WTC11 (cell line): ENCODE data around the gene KNDC1. TPM values are rescaled to one million over a fixed set of nuclear protein-coding genes. Genes with fewer than 3 reads are reported as not detected.

Source experiments
- ATAC-seq: fragments of 200-7000 bp; cut with Tn5 transposase; 2 replicates; pipeline ENCODE4 v1.10.0; 2021; ENCODE audit warnings: mild to moderate bottlenecking, moderate library complexity
- CTCF ChIA-PET: fragments of 300-600 bp; sonication (Branson Sonifier 250); formaldehyde crosslinking; loops from one replicate; lab custom pipeline; 2021; ENCODE audit warnings: antibody characterized with exemption; lab: Charles Lee
- POLR2A ChIA-PET: fragments of 350-600 bp; sonication (Branson Sonifier 250); formaldehyde crosslinking; loops from one replicate; lab custom pipeline; 2021; ENCODE audit warnings: antibody characterized with exemption; lab: Charles Lee
- DNase-seq: peaks from one replicate; pipeline ENCODE4 v3.0.0; 2021; ENCODE audit warnings: low spot score
- H3K27ac Mint-ChIP-seq: 2 replicates; pipeline ENCODE4 v1.8.0; 2021; ENCODE audit warnings: mixed read lengths
- H3K27me3 Mint-ChIP-seq: 2 replicates; pipeline ENCODE4 v1.8.0; 2021; ENCODE audit warnings: low read depth, mild to moderate bottlenecking, moderate library complexity, mixed read lengths
- H3K36me3 Mint-ChIP-seq: 2 replicates; pipeline ENCODE4 v1.8.0; 2021; ENCODE audit warnings: mixed read lengths
- H3K4me1 Mint-ChIP-seq: 2 replicates; pipeline ENCODE4 v1.8.0; 2022; ENCODE audit warnings: mixed read lengths
- H3K4me3 Mint-ChIP-seq: 2 replicates; pipeline ENCODE4 v1.8.0; 2021; ENCODE audit warnings: mild to moderate bottlenecking, moderate library complexity, mixed read lengths
- H3K9me3 Mint-ChIP-seq: 2 replicates; pipeline ENCODE4 v1.8.0; 2021; ENCODE audit warnings: mixed read lengths
- ESRRA ChIP-seq: sonication (generic); formaldehyde crosslinking; IDR thresholded peaks from 2 replicates; pipeline ENCODE4 v1.8.1; 2022; ENCODE audit warnings: mild to moderate bottlenecking, missing genetic modification reagents, borderline replicate concordance
- FOXJ3 ChIP-seq: sonication (generic); formaldehyde crosslinking; IDR thresholded peaks from 2 replicates; pipeline ENCODE4 v1.9.0; 2021; ENCODE audit warnings: missing genetic modification reagents, mild to moderate bottlenecking, borderline replicate concordance
- FOXP1 ChIP-seq: sonication (generic); formaldehyde crosslinking; IDR thresholded peaks from 2 replicates; pipeline ENCODE4 v1.8.0; 2022; ENCODE audit warnings: missing genetic modification reagents, mild to moderate bottlenecking, moderate library complexity, borderline replicate concordance
- HMGA2 ChIP-seq: fragments of 250-450 bp; sonication (Bioruptor Pico); IDR thresholded peaks from 2 replicates; pipeline ENCODE4 v1.4.0; 2021; ENCODE audit warnings: mild to moderate bottlenecking, moderate library complexity
- MXD4 ChIP-seq: fragments of 250-450 bp; sonication (Bioruptor Pico); IDR thresholded peaks from 2 replicates; pipeline ENCODE4 v1.8.0; 2021; ENCODE audit warnings: mild to moderate bottlenecking, moderate library complexity, borderline replicate concordance
- NR2C2 ChIP-seq: sonication (generic); formaldehyde crosslinking; IDR thresholded peaks from 2 replicates; pipeline ENCODE4 v1.8.0; 2022; ENCODE audit warnings: mild to moderate bottlenecking, missing genetic modification reagents
- OVOL2 ChIP-seq: fragments of 250-450 bp; sonication (Bioruptor Pico); IDR thresholded peaks from 2 replicates; pipeline ENCODE4 v1.9.0; 2021; ENCODE audit warnings: mild to moderate bottlenecking, borderline replicate concordance
- RELA ChIP-seq: sonication (generic); formaldehyde crosslinking; IDR thresholded peaks from 2 replicates; pipeline ENCODE4 v1.8.1; 2022; ENCODE audit warnings: missing genetic modification reagents, mild to moderate bottlenecking, borderline replicate concordance
- ZNF121 ChIP-seq: sonication (generic); formaldehyde crosslinking; IDR thresholded peaks from 2 replicates; pipeline ENCODE4 v1.8.0; 2023; ENCODE audit warnings: missing genetic modification reagents
- ZNF138 ChIP-seq: sonication (generic); formaldehyde crosslinking; conservative IDR thresholded peaks from 2 replicates; pipeline ENCODE4 v1.8.1; 2022; ENCODE audit warnings: mild to moderate bottlenecking, moderate library complexity, missing genetic modification reagents
- ZNF232 ChIP-seq: sonication (generic); formaldehyde crosslinking; IDR thresholded peaks from 2 replicates; pipeline ENCODE4 v1.8.0; 2022; ENCODE audit warnings: mild to moderate bottlenecking, missing genetic modification reagents
- ZNF396 ChIP-seq: fragments of 250-450 bp; sonication (Bioruptor Pico); IDR thresholded peaks from 2 replicates; pipeline ENCODE4 v1.8.0; 2021; ENCODE audit warnings: mild to moderate bottlenecking, moderate library complexity, borderline replicate concordance
- ZNF671 ChIP-seq: fragments of 250-450 bp; sonication (Bioruptor Pico); IDR thresholded peaks from 2 replicates; pipeline ENCODE4 v1.8.0; 2021; ENCODE audit warnings: mild to moderate bottlenecking
- total RNA-seq: library from RNA; stranded (reverse); gene quantifications from 3 replicates; pipeline ENCODE4 v1.2.3, GENCODE V29; 2021
- TF ChIP-seq, protein P1 (sequence below): sonication (generic); formaldehyde crosslinking; conservative IDR thresholded peaks from 2 replicates; pipeline ENCODE4 v1.8.1; 2023; ENCODE audit warnings: mild to moderate bottlenecking, low read depth, missing genetic modification reagents, moderate library complexity
- TF ChIP-seq, protein P2 (sequence below): sonication (generic); formaldehyde crosslinking; IDR thresholded peaks from 2 replicates; pipeline ENCODE4 v1.8.1; 2023; ENCODE audit warnings: mild to moderate bottlenecking, moderate library complexity, missing genetic modification reagents
- TF ChIP-seq, protein P3 (sequence below): sonication (generic); formaldehyde crosslinking; IDR thresholded peaks from 2 replicates; pipeline ENCODE4 v1.8.0; 2022; ENCODE audit warnings: mild to moderate bottlenecking, missing genetic modification reagents
- TF ChIP-seq, protein P4 (sequence below): sonication (generic); formaldehyde crosslinking; IDR thresholded peaks from 2 replicates; pipeline ENCODE4 v1.8.0; 2023; ENCODE audit warnings: missing genetic modification reagents
- TF ChIP-seq, protein P5 (sequence below): fragments of 200-600 bp; IDR thresholded peaks from 2 replicates; pipeline ENCODE4 v1.8.0; 2022; ENCODE audit warnings: antibody characterized with exemption

KNDC1 gene
- total RNA-seq, 1 experiment from 2014 or later: 26.6 TPM

DNA sequence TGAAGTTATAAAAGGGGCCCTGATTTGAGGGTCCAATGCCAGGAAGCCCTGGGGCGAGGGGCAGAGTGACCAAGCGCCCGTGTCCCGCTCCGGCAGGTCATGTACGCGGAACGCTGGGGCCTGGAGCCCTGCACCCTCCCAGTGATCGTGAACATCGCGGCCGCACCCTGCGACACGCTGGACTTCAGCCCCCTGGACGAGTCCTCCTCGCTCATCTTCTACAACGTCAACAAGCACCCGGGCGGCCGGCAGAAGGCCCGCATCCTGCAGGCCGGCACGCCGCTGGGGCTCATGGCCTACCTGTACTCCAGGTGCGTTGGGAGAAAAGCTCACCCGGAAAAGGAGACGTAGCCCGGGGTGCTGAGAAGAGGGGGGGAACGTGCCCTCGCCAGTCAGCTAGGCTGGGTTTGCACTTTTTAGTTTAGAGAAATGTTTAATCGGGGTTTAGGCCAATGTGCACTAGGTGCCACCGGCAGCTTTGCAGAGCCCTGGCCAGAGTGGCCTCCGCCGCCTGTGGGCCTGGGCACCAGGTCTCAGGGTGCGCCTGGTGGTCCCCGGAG, 47.1 kb downstream of the KNDC1 start:
- H3K9me3 Mint-ChIP-seq: no peaks in the 10 kb centered on the region
- TF ChIP-seq MXD4 (CRISPR knock-in tag) (no peak), RELA (no peak), FOXP1 (CRISPR knock-in tag) (no peak), ZNF232 (CRISPR knock-in tag) (no peak), ZNF671 (CRISPR knock-in tag) (no peak), ZNF138 (CRISPR knock-in tag) (no peak), FOXJ3 (CRISPR knock-in tag) (no peak), ESRRA (CRISPR knock-in tag) (no peak), OVOL2 (CRISPR knock-in tag) (no peak), ZNF121 (CRISPR knock-in tag) (no peak), HMGA2 (CRISPR knock-in tag) (no peak), NR2C2 (no peak)
- TF ChIP-seq, protein P1, sequence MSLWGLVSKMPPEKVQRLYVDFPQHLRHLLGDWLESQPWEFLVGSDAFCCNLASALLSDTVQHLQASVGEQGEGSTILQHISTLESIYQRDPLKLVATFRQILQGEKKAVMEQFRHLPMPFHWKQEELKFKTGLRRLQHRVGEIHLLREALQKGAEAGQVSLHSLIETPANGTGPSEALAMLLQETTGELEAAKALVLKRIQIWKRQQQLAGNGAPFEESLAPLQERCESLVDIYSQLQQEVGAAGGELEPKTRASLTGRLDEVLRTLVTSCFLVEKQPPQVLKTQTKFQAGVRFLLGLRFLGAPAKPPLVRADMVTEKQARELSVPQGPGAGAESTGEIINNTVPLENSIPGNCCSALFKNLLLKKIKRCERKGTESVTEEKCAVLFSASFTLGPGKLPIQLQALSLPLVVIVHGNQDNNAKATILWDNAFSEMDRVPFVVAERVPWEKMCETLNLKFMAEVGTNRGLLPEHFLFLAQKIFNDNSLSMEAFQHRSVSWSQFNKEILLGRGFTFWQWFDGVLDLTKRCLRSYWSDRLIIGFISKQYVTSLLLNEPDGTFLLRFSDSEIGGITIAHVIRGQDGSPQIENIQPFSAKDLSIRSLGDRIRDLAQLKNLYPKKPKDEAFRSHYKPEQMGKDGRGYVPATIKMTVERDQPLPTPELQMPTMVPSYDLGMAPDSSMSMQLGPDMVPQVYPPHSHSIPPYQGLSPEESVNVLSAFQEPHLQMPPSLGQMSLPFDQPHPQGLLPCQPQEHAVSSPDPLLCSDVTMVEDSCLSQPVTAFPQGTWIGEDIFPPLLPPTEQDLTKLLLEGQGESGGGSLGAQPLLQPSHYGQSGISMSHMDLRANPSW: no peak
- TF ChIP-seq, protein P2, sequence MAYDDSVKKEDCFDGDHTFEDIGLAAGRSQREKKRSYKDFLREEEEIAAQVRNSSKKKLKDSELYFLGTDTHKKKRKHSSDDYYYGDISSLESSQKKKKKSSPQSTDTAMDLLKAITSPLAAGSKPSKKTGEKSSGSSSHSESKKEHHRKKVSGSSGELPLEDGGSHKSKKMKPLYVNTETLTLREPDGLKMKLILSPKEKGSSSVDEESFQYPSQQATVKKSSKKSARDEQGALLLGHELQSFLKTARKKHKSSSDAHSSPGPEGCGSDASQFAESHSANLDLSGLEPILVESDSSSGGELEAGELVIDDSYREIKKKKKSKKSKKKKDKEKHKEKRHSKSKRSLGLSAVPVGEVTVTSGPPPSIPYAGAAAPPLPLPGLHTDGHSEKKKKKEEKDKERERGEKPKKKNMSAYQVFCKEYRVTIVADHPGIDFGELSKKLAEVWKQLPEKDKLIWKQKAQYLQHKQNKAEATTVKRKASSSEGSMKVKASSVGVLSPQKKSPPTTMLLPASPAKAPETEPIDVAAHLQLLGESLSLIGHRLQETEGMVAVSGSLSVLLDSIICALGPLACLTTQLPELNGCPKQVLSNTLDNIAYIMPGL (CRISPR knock-in tag): no peak
- TF ChIP-seq, protein P3, sequence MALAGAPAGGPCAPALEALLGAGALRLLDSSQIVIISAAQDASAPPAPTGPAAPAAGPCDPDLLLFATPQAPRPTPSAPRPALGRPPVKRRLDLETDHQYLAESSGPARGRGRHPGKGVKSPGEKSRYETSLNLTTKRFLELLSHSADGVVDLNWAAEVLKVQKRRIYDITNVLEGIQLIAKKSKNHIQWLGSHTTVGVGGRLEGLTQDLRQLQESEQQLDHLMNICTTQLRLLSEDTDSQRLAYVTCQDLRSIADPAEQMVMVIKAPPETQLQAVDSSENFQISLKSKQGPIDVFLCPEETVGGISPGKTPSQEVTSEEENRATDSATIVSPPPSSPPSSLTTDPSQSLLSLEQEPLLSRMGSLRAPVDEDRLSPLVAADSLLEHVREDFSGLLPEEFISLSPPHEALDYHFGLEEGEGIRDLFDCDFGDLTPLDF (CRISPR knock-in tag): no peak
- TF ChIP-seq, protein P4, sequence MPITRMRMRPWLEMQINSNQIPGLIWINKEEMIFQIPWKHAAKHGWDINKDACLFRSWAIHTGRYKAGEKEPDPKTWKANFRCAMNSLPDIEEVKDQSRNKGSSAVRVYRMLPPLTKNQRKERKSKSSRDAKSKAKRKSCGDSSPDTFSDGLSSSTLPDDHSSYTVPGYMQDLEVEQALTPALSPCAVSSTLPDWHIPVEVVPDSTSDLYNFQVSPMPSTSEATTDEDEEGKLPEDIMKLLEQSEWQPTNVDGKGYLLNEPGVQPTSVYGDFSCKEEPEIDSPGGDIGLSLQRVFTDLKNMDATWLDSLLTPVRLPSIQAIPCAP (CRISPR knock-in tag): no peak
- TF ChIP-seq, protein P5, sequence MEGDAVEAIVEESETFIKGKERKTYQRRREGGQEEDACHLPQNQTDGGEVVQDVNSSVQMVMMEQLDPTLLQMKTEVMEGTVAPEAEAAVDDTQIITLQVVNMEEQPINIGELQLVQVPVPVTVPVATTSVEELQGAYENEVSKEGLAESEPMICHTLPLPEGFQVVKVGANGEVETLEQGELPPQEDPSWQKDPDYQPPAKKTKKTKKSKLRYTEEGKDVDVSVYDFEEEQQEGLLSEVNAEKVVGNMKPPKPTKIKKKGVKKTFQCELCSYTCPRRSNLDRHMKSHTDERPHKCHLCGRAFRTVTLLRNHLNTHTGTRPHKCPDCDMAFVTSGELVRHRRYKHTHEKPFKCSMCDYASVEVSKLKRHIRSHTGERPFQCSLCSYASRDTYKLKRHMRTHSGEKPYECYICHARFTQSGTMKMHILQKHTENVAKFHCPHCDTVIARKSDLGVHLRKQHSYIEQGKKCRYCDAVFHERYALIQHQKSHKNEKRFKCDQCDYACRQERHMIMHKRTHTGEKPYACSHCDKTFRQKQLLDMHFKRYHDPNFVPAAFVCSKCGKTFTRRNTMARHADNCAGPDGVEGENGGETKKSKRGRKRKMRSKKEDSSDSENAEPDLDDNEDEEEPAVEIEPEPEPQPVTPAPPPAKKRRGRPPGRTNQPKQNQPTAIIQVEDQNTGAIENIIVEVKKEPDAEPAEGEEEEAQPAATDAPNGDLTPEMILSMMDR: no peak
- H3K27ac Mint-ChIP-seq: peak overlapping the region; percentile 19; the same call in 1 of the 2 replicates
- no peak overlapping the region for H3K4me3 Mint-ChIP-seq
- POLR2A ChIA-PET: no interaction called here
- DNase-seq (no peak), ATAC-seq (no peak)
- peaks cover 3% of the 10 kb centered on the region for H3K36me3 Mint-ChIP-seq
- H3K27me3 Mint-ChIP-seq: no peaks in the 10 kb centered on the region
- H3K4me1 Mint-ChIP-seq: no peaks in the 10 kb centered on the region
- CTCF ChIA-PET: interaction anchor here (1.7 to 2.0 kb wide), 2 partner anchors 10 to 11 kb away, joined by 3 to 7 read pairs; no protein-coding TSS in a partner anchor

DNA sequence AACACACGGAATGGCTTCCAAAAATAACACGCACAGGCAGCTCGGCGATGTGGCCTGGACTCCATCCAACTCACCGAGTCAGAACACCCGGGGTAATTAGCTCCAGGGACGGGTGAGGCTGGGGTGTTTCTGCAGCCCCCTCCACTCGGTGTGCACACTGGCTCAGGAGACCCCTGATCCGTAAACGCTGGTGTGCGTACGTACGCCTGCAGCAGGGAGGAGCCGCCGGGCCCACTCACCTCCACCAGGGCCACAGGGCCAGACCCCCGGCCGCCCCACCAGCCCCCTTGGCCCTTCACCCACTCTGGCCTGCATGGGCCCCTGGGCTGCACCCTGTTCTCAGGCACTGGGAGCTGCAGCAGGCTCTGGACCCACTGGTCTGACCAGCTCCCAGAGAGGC, 47.6 kb downstream of the KNDC1 start:
- Mint-ChIP-seq H3K36me3 (peaks cover 5% of the 10 kb centered on the region), H3K27ac (no peak overlapping the region), H3K4me3 (no peak overlapping the region), H3K4me1 (no peaks in the 10 kb centered on the region), H3K27me3 (no peaks in the 10 kb centered on the region), H3K9me3 (no peaks in the 10 kb centered on the region)
- ChIA-PET POLR2A (no interaction called here), CTCF (interaction anchor here (2.0 kb wide), 1 partner anchor 11 kb away, joined by 7 read pairs; no protein-coding TSS in a partner anchor)
- ATAC-seq (no peak), DNase-seq (no peak)
- TF ChIP-seq ZNF396 (CRISPR knock-in tag) (no peak), RELA (no peak)
